Measurements from ENCODE around the gene ZNF326. TPM values are rescaled to one million over a fixed set of nuclear protein-coding genes. Genes with fewer than 3 reads are reported as not detected.

The ZNF326 gene
- total RNA-seq, 1 experiment from 2014 or later: 39.0 TPM

DNA sequence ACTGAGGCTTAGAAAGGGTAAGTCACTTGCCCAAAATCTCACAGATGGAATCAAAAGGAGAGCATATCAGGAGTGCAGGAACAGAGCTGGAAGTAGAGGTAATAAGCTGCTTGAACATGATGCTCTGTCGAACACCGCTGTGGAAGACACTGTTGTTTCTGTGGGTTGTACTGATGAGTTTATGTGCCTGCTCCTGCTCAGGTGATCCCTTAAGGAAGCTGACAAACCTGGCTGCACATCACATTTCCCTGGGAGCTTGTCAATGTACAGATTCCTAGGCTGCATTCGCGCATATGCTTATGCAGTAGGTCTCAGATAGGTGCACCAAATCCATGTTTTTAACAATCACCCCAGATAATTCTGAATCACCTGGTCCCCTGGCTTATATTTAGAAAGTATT is 79.7 kb downstream of the ZNF326 start:
- WGBS (ENCODE audit: extremely low coverage, insufficient read length, low lambda C conversion rate): no CpG with 5 or more reads among the region's 4 CpGs
- Histone ChIP-seq H3K9me3 (ENCODE audit: control insufficient read depth, low read depth, low read length) (no peaks in the 10 kb centered on the region), H3K14ac (ENCODE audit: insufficient read depth, low read length) (no peak overlapping the region), H3K79me1 (ENCODE audit: insufficient read depth, low read depth, low read length, poor library complexity, severe bottlenecking) (no peaks in the 10 kb centered on the region), H2BK120ac (ENCODE audit: low read depth, low read length, poor library complexity, severe bottlenecking) (no peak overlapping the region), H2BK15ac (ENCODE audit: low read depth, low read length) (no peak overlapping the region), H2AK5ac (ENCODE audit: insufficient read length, low read length) (no peak overlapping the region), H3K23me2 (ENCODE audit: insufficient read length, low read depth, low read length, poor library complexity, severe bottlenecking) (no peaks in the 10 kb centered on the region), H3K4ac (ENCODE audit: low read depth, low read length) (no peak overlapping the region), H3K27ac (ENCODE audit: insufficient read length, low read depth, low read length) (no peak overlapping the region), H3K18ac (ENCODE audit: insufficient read length, low read depth, low read length) (no peak overlapping the region), H3K4me2 (ENCODE audit: insufficient read depth, insufficient read length, low read length) (no peak overlapping the region), H3T11ph (ENCODE audit: low read length) (no peak overlapping the region), H4K20me1 (ENCODE audit: control insufficient read depth, insufficient read depth, insufficient read length) (no peaks in the 10 kb centered on the region), H3K27me3 (ENCODE audit: insufficient read depth, low read length) (no peaks in the 10 kb centered on the region), H3K23ac (ENCODE audit: insufficient read length, low read depth, low read length) (no peak overlapping the region), H3K4me1 (ENCODE audit: insufficient read depth, low read length) (no peaks in the 10 kb centered on the region), H2AFZ (ENCODE audit: low read length) (no peak overlapping the region), H2BK5ac (ENCODE audit: insufficient read length, low read length) (no peak overlapping the region), H3K79me2 (ENCODE audit: insufficient read depth, low read length) (no peaks in the 10 kb centered on the region), H4K91ac (ENCODE audit: insufficient read length, low read depth, low read length) (no peak overlapping the region), H4K5ac (ENCODE audit: insufficient read length, low read depth, low read length) (no peak overlapping the region), H2BK20ac (ENCODE audit: low read depth, low read length, poor library complexity, severe bottlenecking) (no peak overlapping the region), H2BK12ac (ENCODE audit: insufficient read length, low read depth, low read length) (no peak overlapping the region), H3K56ac (ENCODE audit: insufficient read length, low read depth, low read length) (no peak overlapping the region), H3K9ac (ENCODE audit: extremely low read depth, insufficient read length, low read length) (no peak overlapping the region), H4K8ac (replicated peaks; ENCODE audit: insufficient read length, low read depth, low read length) (no peak overlapping the region)
- Mint-ChIP-seq H3K4me3 (no peak overlapping the region), H3K9me3 (no peaks in the 10 kb centered on the region), H3K4me1 (peaks cover 0 to 3% of the 10 kb centered on the region in 2 experiments; a peak in 2 of 4 replicates), H3K27ac (peak overlapping the region in 1 of 3 experiments; percentile 5; a peak in 1 of 7 replicates), H3K36me3 (ENCODE audit: insufficient read depth in 1 of 3, low read depth in 3 of 3) (no peaks in the 10 kb centered on the region), H3K27me3 (ENCODE audit: low read depth) (no peaks in the 10 kb centered on the region; the same call in 1 of the 2 replicates)
- TF ChIP-seq CTCF (conservative IDR thresholded peaks at IDR 0.05): no peak
- no peak for DNase-seq

Data from H9 (cell line).